H1 (cell line): ENCODE data around the gene PPP2R2C. TPM values are rescaled to one million over a fixed set of nuclear protein-coding genes. Genes with fewer than 3 reads are reported as not detected.

Source experiments
- CTCF ChIA-PET: fragments of 300-600 bp; sonication (Branson Sonifier 250); formaldehyde crosslinking; loops from one replicate; lab custom pipeline; 2021; ENCODE audit not compliant: partially characterized antibody; lab: Charles Lee
- POLR2A ChIA-PET: fragments of 300-600 bp; sonication (Branson Sonifier 250); formaldehyde crosslinking; loops from one replicate; lab custom pipeline; 2021; ENCODE audit warnings: inconsistent platforms; ENCODE audit not compliant: partially characterized antibody; lab: Charles Lee
- DNase-seq, 2 experiments: peaks; one replicate each; pipeline versions ENCODE4 v3.0.0 to v3.0.0-alpha.2; 2010 to 2022; ENCODE audit warnings: low spot score in 2 of 2, low read depth in 1 of 2, mixed read lengths in 1 of 2
- FAIRE-seq: peaks from 2 replicates; lab custom pipeline; 2011; peaks lifted over from hg19 to GRCh38; lab: Jason Lieb, UNC
- H2AFZ ChIP-seq: 2 replicates; pipeline ENCODE4 v1.8.1; 2012; ENCODE audit warnings: low read length, inconsistent platforms
- H2AK5ac ChIP-seq: 2 replicates; pipeline ENCODE4 v1.6.1; 2013; ENCODE audit warnings: low read depth, low read length
- H2BK120ac ChIP-seq: replicated peaks from 2 replicates; pipeline ENCODE3; 2013; ENCODE audit warnings: low read depth, low read length, inconsistent platforms
- H2BK12ac ChIP-seq: 2 replicates; pipeline ENCODE4 v1.6.1; 2013; ENCODE audit warnings: low read depth, low read length
- H2BK15ac ChIP-seq: 2 replicates; pipeline ENCODE4 v1.6.1; 2013; ENCODE audit warnings: low read length
- H2BK20ac ChIP-seq: 2 replicates; pipeline ENCODE4 v1.6.1; 2013; ENCODE audit warnings: low read length
- H2BK5ac ChIP-seq: 2 replicates; pipeline ENCODE4 v1.6.1; 2013; ENCODE audit warnings: low read depth, low read length
- H3K14ac ChIP-seq: 2 replicates; pipeline ENCODE4 v1.6.1; 2013; ENCODE audit warnings: inconsistent platforms; ENCODE audit not compliant: insufficient read length
- H3K18ac ChIP-seq: 2 replicates; pipeline ENCODE4 v1.6.1; 2013; ENCODE audit warnings: low read length; ENCODE audit errors: extremely low read depth
- H3K23ac ChIP-seq: 2 replicates; pipeline ENCODE4 v1.6.1; 2013; ENCODE audit warnings: inconsistent platforms; ENCODE audit not compliant: insufficient read length
- H3K23me2 ChIP-seq: 2 replicates; pipeline ENCODE4 v1.6.1; 2013; ENCODE audit warnings: low read depth, low read length
- H3K27ac ChIP-seq: 2 replicates; pipeline ENCODE4 v1.6.1; 2011; ENCODE audit warnings: low read depth, low read length, inconsistent platforms
- H3K27me3 ChIP-seq, 4 experiments: replicated peaks in 1 of 4; 1 replicate in 1 of 4; 2 replicates in 3 of 4; pipeline versions ENCODE4 v1.6.1 to v1.8.1; 2011 to 2013; ENCODE audit warnings: low read length in 3 of 4, mild to moderate bottlenecking in 3 of 4, inconsistent platforms in 2 of 4, mixed read lengths in 2 of 4, moderate library complexity in 1 of 4; ENCODE audit not compliant: control insufficient read depth in 3 of 4, insufficient read depth in 3 of 4; ENCODE audit errors: extremely low read depth in 1 of 4
- H3K36me3 ChIP-seq, 4 experiments: 2 replicates each; pipeline versions ENCODE4 v1.6.1 to v1.8.1; 2011 to 2013; ENCODE audit warnings: mild to moderate bottlenecking in 4 of 4, low read length in 3 of 4, moderate library complexity in 2 of 4, control low read depth in 1 of 4, inconsistent platforms in 1 of 4; ENCODE audit not compliant: insufficient read depth in 4 of 4, control insufficient read depth in 2 of 4
- H3K4ac ChIP-seq: replicated peaks from 2 replicates; pipeline ENCODE3; 2013; ENCODE audit warnings: low read length, low read depth, mixed read lengths, inconsistent platforms; ENCODE audit not compliant: insufficient read length
- H3K4me1 ChIP-seq, 4 experiments: replicated peaks in 1 of 4; 1 replicate in 1 of 4; 2 replicates in 3 of 4; pipeline versions ENCODE4 v1.6.1 to v1.8.1; 2011 to 2013; ENCODE audit warnings: low read length in 3 of 4, inconsistent platforms in 2 of 4, mixed read lengths in 1 of 4; ENCODE audit not compliant: insufficient read depth in 4 of 4, control insufficient read depth in 3 of 4
- H3K4me2 ChIP-seq, 2 experiments: 2 replicates each; pipeline versions ENCODE4 v1.6.1 to v1.8.1; 2011 to 2013; ENCODE audit warnings: low read depth in 2 of 2, low read length in 2 of 2, control low read depth in 1 of 2, inconsistent platforms in 1 of 2, mild to moderate bottlenecking in 1 of 2; ENCODE audit not compliant: insufficient read depth in 1 of 2
- H3K4me3 ChIP-seq, 4 experiments: fragments of 200-600, 300-600 bp in 1 of 4; sonication (generic), shearing (Covaris generic), sonication (Bioruptor Twin) in 1 of 4; 2 replicates each; pipeline versions ENCODE4 v1.5.1 to v1.8.1; 2011 to 2016; ENCODE audit warnings: low read length in 4 of 4, low read depth in 3 of 4, control low read depth in 2 of 4, inconsistent platforms in 2 of 4, mild to moderate bottlenecking in 2 of 4, mixed read lengths in 1 of 4, moderate library complexity in 1 of 4; ENCODE audit not compliant: insufficient read depth in 2 of 4; ENCODE audit errors: extremely low read depth in 1 of 4
- H3K56ac ChIP-seq: replicated peaks from 2 replicates; pipeline ENCODE3; 2013; ENCODE audit warnings: low read depth, mild to moderate bottlenecking, mixed read lengths, low read length, inconsistent platforms; ENCODE audit not compliant: insufficient read length
- H3K79me1 ChIP-seq: 2 replicates; pipeline ENCODE4 v1.6.1; 2013; ENCODE audit warnings: low read depth, low read length, control low read depth
- H3K79me2 ChIP-seq, 2 experiments: 2 replicates each; pipeline versions ENCODE4 v1.6.1 to v1.8.1; 2012 to 2013; ENCODE audit warnings: low read length in 2 of 2, mild to moderate bottlenecking in 2 of 2, inconsistent platforms in 1 of 2; ENCODE audit not compliant: insufficient read depth in 2 of 2, control insufficient read depth in 1 of 2
- H3K9ac ChIP-seq, 4 experiments: replicated peaks in 1 of 4; 1 replicate in 1 of 4; 2 replicates in 3 of 4; pipeline versions ENCODE4 v1.6.1 to v1.8.1; 2011 to 2013; ENCODE audit warnings: low read depth in 3 of 4, low read length in 3 of 4, control low read depth in 2 of 4, mild to moderate bottlenecking in 2 of 4, moderate library complexity in 2 of 4, inconsistent platforms in 1 of 4; ENCODE audit errors: extremely low read depth in 1 of 4
- H3K9me3 ChIP-seq, 2 experiments: 2 replicates each; pipeline versions ENCODE4 v1.6.1 to v1.8.1; 2012 to 2013; ENCODE audit warnings: mild to moderate bottlenecking in 2 of 2, moderate library complexity in 2 of 2, control low read depth in 1 of 2, inconsistent platforms in 1 of 2, low read depth in 1 of 2, low read length in 1 of 2, mixed read lengths in 1 of 2; ENCODE audit not compliant: insufficient read depth in 2 of 2
- H4K20me1 ChIP-seq, 2 experiments: replicated peaks in 1 of 2; 2 replicates each; pipeline versions ENCODE3 to v1.8.1; 2011 to 2013; ENCODE audit warnings: inconsistent platforms in 2 of 2, low read length in 2 of 2, mild to moderate bottlenecking in 1 of 2; ENCODE audit not compliant: insufficient read depth in 2 of 2, control insufficient read depth in 1 of 2
- H4K5ac ChIP-seq: 2 replicates; pipeline ENCODE4 v1.6.1; 2013; ENCODE audit warnings: low read length, low read depth, mixed read lengths, inconsistent platforms; ENCODE audit not compliant: insufficient read length
- H4K8ac ChIP-seq: 2 replicates; pipeline ENCODE4 v1.8.0; 2013; ENCODE audit warnings: mild to moderate bottlenecking, moderate library complexity, low read length, inconsistent platforms; ENCODE audit not compliant: insufficient read depth; ENCODE audit errors: extremely low read depth
- H4K91ac ChIP-seq: replicated peaks from 2 replicates; pipeline ENCODE3; 2013; ENCODE audit warnings: low read length, mixed read lengths, inconsistent platforms; ENCODE audit not compliant: insufficient read length
- NANOG ChIP-seq: IDR thresholded peaks from 2 replicates; pipeline ENCODE4 v1.6.1; 2011; ENCODE audit warnings: low read length, low read depth, mild to moderate bottlenecking, inconsistent platforms; ENCODE audit not compliant: insufficient read depth, poor library complexity, severe bottlenecking
- WGBS, 2 experiments: shearing (Covaris generic) in 1 of 2; methylation state at CpG; one replicate each; pipeline versions ENCODE4 v1.1.6 to v1.1.7; 2013 to 2015; ENCODE audit warnings: low lambda C conversion rate in 2 of 2, mixed read lengths in 2 of 2, inconsistent platforms in 1 of 2, low coverage in 1 of 2, missing lambda C conversion rate in 1 of 2; ENCODE audit not compliant: insufficient replicate concordance in 2 of 2, insufficient coverage in 1 of 2, insufficient read length in 1 of 2; ENCODE audit errors: extremely low coverage in 1 of 2, missing lambda C conversion rate in 1 of 2; 5-methylcytosine and 5-hydroxymethylcytosine counted together
- polyA plus RNA-seq, 7 experiments: library from polyadenylated mRNA; depleted of rRNA in 3 of 7; stranded (reverse) in 5 of 7; unstranded in 2 of 7; fragments of >200 nt in 5 of 7; fragments of 200-250 nt in 2 of 7; gene quantifications; 1 replicate in 5 of 7; 2 replicates in 1 of 7; 4 replicates in 1 of 7; pipeline versions ENCODE4 v1.2.1 to v1.2.3, GENCODE V29; 2011 to 2013; ENCODE audit warnings: missing spikeins in 2 of 7, mixed read lengths in 2 of 7
- total RNA-seq: library from RNA; stranded (reverse); fragmentation: NEBNext Ultra II Directional; extraction: Animal tissue kit (Norgen Biotek cat#: 25700); gene quantifications from 2 replicates; pipeline ENCODE4 v1.2.1, GENCODE V29; 2021

The PPP2R2C gene
- total and polyA plus RNA-seq, 2 of the 8 experiments (the other 6 are each of a cell fraction or from before 2014, with no cell fraction given): 6.4 TPM

DNA sequence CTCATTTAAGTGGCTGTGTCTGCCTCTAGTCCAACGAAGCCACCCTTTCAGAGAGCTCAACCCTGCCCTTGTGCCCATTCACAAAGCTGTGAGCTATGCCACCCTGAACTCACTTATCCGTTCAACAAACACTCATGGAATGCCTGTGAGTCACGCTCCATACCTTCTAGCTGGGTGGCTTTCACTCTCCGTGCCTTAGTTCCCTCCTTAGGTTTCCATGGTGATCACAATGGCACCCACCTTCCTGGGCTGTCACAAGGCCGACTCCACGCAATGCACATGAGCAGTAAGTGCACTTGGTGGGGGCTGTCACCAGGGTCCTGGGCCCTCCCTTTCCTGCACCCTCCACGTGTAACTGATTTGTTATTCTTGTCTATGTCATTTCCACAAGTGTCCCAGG is 37.2 kb upstream of the PPP2R2C start:
- no peak overlapping the region for H3K56ac ChIP-seq
- CTCF ChIA-PET: interaction anchor here (0.7 to 1.2 kb wide), 3 partner anchors 17 to 461 kb away, joined by 3 to 5 read pairs (median 4); no protein-coding TSS in a partner anchor
- no peaks in the 10 kb centered on the region for H3K4me1 ChIP-seq
- H3K4me2 ChIP-seq: no peak overlapping the region
- H3K79me1 ChIP-seq: no peaks in the 10 kb centered on the region
- H3K36me3 ChIP-seq: no peaks in the 10 kb centered on the region
- TF ChIP-seq NANOG: no peak
- TF ChIP-seq, all 59 proteins: peak for 0
- no peak overlapping the region for H3K4ac ChIP-seq
- peaks cover 13 to 14% of the 10 kb centered on the region in 2 experiments; a peak in 3 of 4 replicates for H3K9me3 ChIP-seq
- H2AK5ac ChIP-seq: no peak overlapping the region
- H3K79me2 ChIP-seq: no peaks in the 10 kb centered on the region
- no peak overlapping the region for H3K27ac ChIP-seq
- H4K5ac ChIP-seq: no peak overlapping the region
- H3K9ac ChIP-seq: no peak overlapping the region
- H3K23me2 ChIP-seq: peaks cover 13% of the 10 kb centered on the region; the same call in 1 of the 2 replicates
- no peak overlapping the region for H3K18ac ChIP-seq
- no peak overlapping the region for H4K8ac ChIP-seq
- no peak overlapping the region for H3K4me3 ChIP-seq
- no peak overlapping the region for H2BK20ac ChIP-seq
- H3K23ac ChIP-seq: no peak overlapping the region
- no peak overlapping the region for H2BK15ac ChIP-seq
- no peaks in the 10 kb centered on the region for H4K20me1 ChIP-seq
- WGBS, 2 experiments: 88% methylated on average over 7 of the region's 7 CpGs; no CpG with 5 or more reads in 1 of the 2 experiments
- H4K91ac ChIP-seq: no peak overlapping the region
- no peak overlapping the region for H3K14ac ChIP-seq
- H3K27me3 ChIP-seq: no peaks in the 10 kb centered on the region
- no peak overlapping the region for H2AFZ ChIP-seq
- H2BK12ac ChIP-seq: no peak overlapping the region
- POLR2A ChIA-PET: no interaction called here
- DNase-seq: no peak
- no peak for FAIRE-seq
- no peak overlapping the region for H2BK5ac ChIP-seq
- no peak overlapping the region for H2BK120ac ChIP-seq
